Measurements from ENCODE around the gene DTWD2.
A peak's percentile ranks its signal among the peaks of the same experiment; 100 is the strongest.

DTWD2 gene

GRCh38 chr5:118987988-118988865 is at the start of gene DTWD2:
Gene DTWD2, minus strand, starts transcription at chr5:118988547. Its CDS starts 36 bp downstream, at chr5:118988511.
- peak within 1 kb of the TSS; percentile 80 for H3K9ac ChIP-seq (ENCODE audit: low read length)
- H3K27me3 ChIP-seq (ENCODE audit: control insufficient read depth, insufficient read depth, low read length): no peaks in the 10 kb centered on the region
- H3K4me3 ChIP-seq (ENCODE audit: low read length): peak within 1 kb of the TSS; percentile 82
- H3K4me1 ChIP-seq (ENCODE audit: control insufficient read depth, insufficient read depth, low read length): peaks cover 25% of the 10 kb centered on the region
- no peaks in the 10 kb centered on the region for H3K9me3 ChIP-seq (ENCODE audit: control insufficient read depth, low read length)
- H3K36me3 ChIP-seq (ENCODE audit: control insufficient read depth, insufficient read depth, low read length): no peaks in the 10 kb centered on the region

- H3K27me3 ChIP-seq (ENCODE audit: control insufficient read depth, insufficient read depth, low read length): no peaks in the 10 kb centered on the region
- H3K4me1 ChIP-seq (ENCODE audit: control insufficient read depth, insufficient read depth, low read length): peaks cover 10% of the 10 kb centered on the region
- H3K36me3 ChIP-seq (ENCODE audit: control insufficient read depth, insufficient read depth, low read length): no peaks in the 10 kb centered on the region
- H3K9ac ChIP-seq (ENCODE audit: low read length): no peak overlapping the region
- H3K4me3 ChIP-seq (ENCODE audit: low read length): no peak overlapping the region
- H3K9me3 ChIP-seq (ENCODE audit: control insufficient read depth, low read length): no peaks in the 10 kb centered on the region
Measured at GRCh38 chr5:119037496-119038215, 49.3 kb upstream of the DTWD2 start.

- Histone ChIP-seq H3K4me3 (ENCODE audit: low read length) (no peak overlapping the region), H3K9ac (ENCODE audit: low read length) (no peak overlapping the region)
Measured at GRCh38 chr5:119036101-119036762, 47.9 kb upstream of the DTWD2 start.

GRCh38 chr5:119033135-119033534 is 44.8 kb upstream of the DTWD2 start:
- H3K9me3 ChIP-seq (ENCODE audit: control insufficient read depth, low read length): no peaks in the 10 kb centered on the region
- H3K27me3 ChIP-seq (ENCODE audit: control insufficient read depth, insufficient read depth, low read length): no peaks in the 10 kb centered on the region
- no peak overlapping the region for H3K9ac ChIP-seq (ENCODE audit: low read length)
- H3K4me1 ChIP-seq (ENCODE audit: control insufficient read depth, insufficient read depth, low read length): peaks cover 10% of the 10 kb centered on the region
- no peaks in the 10 kb centered on the region for H3K36me3 ChIP-seq (ENCODE audit: control insufficient read depth, insufficient read depth, low read length)
- H3K4me3 ChIP-seq (ENCODE audit: low read length): no peak overlapping the region

More at GRCh38 chr5:119036101-119036762, 47.9 kb upstream of the DTWD2 start:
- Histone ChIP-seq H3K27me3 (ENCODE audit: control insufficient read depth, insufficient read depth, low read length) (no peaks in the 10 kb centered on the region), H3K36me3 (ENCODE audit: control insufficient read depth, insufficient read depth, low read length) (no peaks in the 10 kb centered on the region), H3K4me1 (ENCODE audit: control insufficient read depth, insufficient read depth, low read length) (peaks cover 10% of the 10 kb centered on the region), H3K9me3 (ENCODE audit: control insufficient read depth, low read length) (no peaks in the 10 kb centered on the region)

GRCh38 chr5:119032656-119033055 is 44.3 kb upstream of the DTWD2 start:
- H3K27me3 ChIP-seq (ENCODE audit: control insufficient read depth, insufficient read depth, low read length): no peaks in the 10 kb centered on the region
- no peak overlapping the region for H3K4me3 ChIP-seq (ENCODE audit: low read length)
- no peaks in the 10 kb centered on the region for H3K9me3 ChIP-seq (ENCODE audit: control insufficient read depth, low read length)
- H3K4me1 ChIP-seq (ENCODE audit: control insufficient read depth, insufficient read depth, low read length): peaks cover 6% of the 10 kb centered on the region
- H3K9ac ChIP-seq (ENCODE audit: low read length): no peak overlapping the region
- H3K36me3 ChIP-seq (ENCODE audit: control insufficient read depth, insufficient read depth, low read length): no peaks in the 10 kb centered on the region

- Histone ChIP-seq H3K4me1 (ENCODE audit: control insufficient read depth, insufficient read depth, low read length) (peaks cover 3% of the 10 kb centered on the region), H3K9me3 (ENCODE audit: control insufficient read depth, low read length) (no peaks in the 10 kb centered on the region), H3K36me3 (ENCODE audit: control insufficient read depth, insufficient read depth, low read length) (no peaks in the 10 kb centered on the region), H3K27me3 (ENCODE audit: control insufficient read depth, insufficient read depth, low read length) (no peaks in the 10 kb centered on the region), H3K4me3 (ENCODE audit: low read length) (no peak overlapping the region), H3K9ac (ENCODE audit: low read length) (no peak overlapping the region)
Measured at GRCh38 chr5:119031905-119032304, 43.6 kb upstream of the DTWD2 start.

GRCh38 chr5:119031011-119031886 is 42.9 kb upstream of the DTWD2 start:
- Histone ChIP-seq H3K9ac (ENCODE audit: low read length) (no peak overlapping the region), H3K27me3 (ENCODE audit: control insufficient read depth, insufficient read depth, low read length) (no peaks in the 10 kb centered on the region), H3K9me3 (ENCODE audit: control insufficient read depth, low read length) (no peaks in the 10 kb centered on the region), H3K4me3 (ENCODE audit: low read length) (no peak overlapping the region), H3K4me1 (ENCODE audit: control insufficient read depth, insufficient read depth, low read length) (no peaks in the 10 kb centered on the region), H3K36me3 (ENCODE audit: control insufficient read depth, insufficient read depth, low read length) (no peaks in the 10 kb centered on the region)

GRCh38 chr5:119028575-119028974 is 40.2 kb upstream of the DTWD2 start:
- Histone ChIP-seq H3K4me1 (ENCODE audit: control insufficient read depth, insufficient read depth, low read length) (no peaks in the 10 kb centered on the region), H3K27me3 (ENCODE audit: control insufficient read depth, insufficient read depth, low read length) (no peaks in the 10 kb centered on the region), H3K36me3 (ENCODE audit: control insufficient read depth, insufficient read depth, low read length) (no peaks in the 10 kb centered on the region), H3K9me3 (ENCODE audit: control insufficient read depth, low read length) (no peaks in the 10 kb centered on the region), H3K9ac (ENCODE audit: low read length) (no peak overlapping the region), H3K4me3 (ENCODE audit: low read length) (no peak overlapping the region)

- H3K27me3 ChIP-seq (ENCODE audit: control insufficient read depth, insufficient read depth, low read length): no peaks in the 10 kb centered on the region
Measured at GRCh38 chr5:119022773-119023172, 34.4 kb upstream of the DTWD2 start.

GRCh38 chr5:119022017-119022745 is 33.8 kb upstream of the DTWD2 start:
- peaks cover 11% of the 10 kb centered on the region for H3K4me1 ChIP-seq (ENCODE audit: control insufficient read depth, insufficient read depth, low read length)
- H3K27me3 ChIP-seq (ENCODE audit: control insufficient read depth, insufficient read depth, low read length): no peaks in the 10 kb centered on the region
- no peak overlapping the region for H3K4me3 ChIP-seq (ENCODE audit: low read length)
- no peaks in the 10 kb centered on the region for H3K9me3 ChIP-seq (ENCODE audit: control insufficient read depth, low read length)
- H3K36me3 ChIP-seq (ENCODE audit: control insufficient read depth, insufficient read depth, low read length): no peaks in the 10 kb centered on the region
- no peak overlapping the region for H3K9ac ChIP-seq (ENCODE audit: low read length)

More at GRCh38 chr5:119022773-119023172, 34.4 kb upstream of the DTWD2 start:
- Histone ChIP-seq H3K4me1 (ENCODE audit: control insufficient read depth, insufficient read depth, low read length) (peaks cover 11% of the 10 kb centered on the region), H3K36me3 (ENCODE audit: control insufficient read depth, insufficient read depth, low read length) (no peaks in the 10 kb centered on the region), H3K9ac (ENCODE audit: low read length) (no peak overlapping the region), H3K4me3 (ENCODE audit: low read length) (no peak overlapping the region), H3K9me3 (ENCODE audit: control insufficient read depth, low read length) (no peaks in the 10 kb centered on the region)
